Measurements from ENCODE around the gene SREBF2.
"Not testable (repeated sequence)": the region's sequence is repeated elsewhere in the genome, so short reads cannot be mapped to it uniquely, and the experiment has no call there.

The SREBF2 gene

DNA sequence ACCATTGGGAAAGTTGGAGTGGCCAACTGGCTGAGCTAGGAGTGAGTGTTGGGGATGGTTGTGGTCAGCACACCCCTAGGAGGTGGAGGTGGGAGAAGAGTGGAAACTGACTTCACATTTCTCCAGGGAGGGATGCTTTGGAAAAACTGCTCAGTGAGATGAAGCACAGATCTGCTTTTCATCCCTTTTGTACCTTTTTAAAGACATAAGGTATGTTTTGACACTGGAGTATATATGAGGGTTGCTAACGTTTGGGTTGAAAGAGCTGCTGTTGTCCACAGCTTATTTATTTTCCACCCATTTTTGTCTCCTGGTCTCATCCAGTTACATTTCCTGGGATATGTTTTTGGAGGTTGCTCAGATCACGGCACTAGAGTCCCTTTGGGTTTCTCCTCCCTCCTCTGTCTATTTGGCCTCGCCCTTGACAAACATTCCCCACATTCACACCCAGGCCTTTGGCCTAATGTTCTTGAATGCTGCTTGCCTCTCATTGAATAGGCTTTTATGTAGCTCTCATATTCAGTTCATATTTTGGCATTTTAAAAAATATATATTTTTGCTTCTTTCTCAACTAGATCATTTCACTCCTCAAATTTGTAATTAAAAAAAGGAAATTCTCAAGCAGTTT is 8.3 kb downstream of the SREBF2 start:
- in situ Hi-C loops (cut with HindIII; ENCODE audit: low sequenced_read_pairs) = no loop called here

DNA sequence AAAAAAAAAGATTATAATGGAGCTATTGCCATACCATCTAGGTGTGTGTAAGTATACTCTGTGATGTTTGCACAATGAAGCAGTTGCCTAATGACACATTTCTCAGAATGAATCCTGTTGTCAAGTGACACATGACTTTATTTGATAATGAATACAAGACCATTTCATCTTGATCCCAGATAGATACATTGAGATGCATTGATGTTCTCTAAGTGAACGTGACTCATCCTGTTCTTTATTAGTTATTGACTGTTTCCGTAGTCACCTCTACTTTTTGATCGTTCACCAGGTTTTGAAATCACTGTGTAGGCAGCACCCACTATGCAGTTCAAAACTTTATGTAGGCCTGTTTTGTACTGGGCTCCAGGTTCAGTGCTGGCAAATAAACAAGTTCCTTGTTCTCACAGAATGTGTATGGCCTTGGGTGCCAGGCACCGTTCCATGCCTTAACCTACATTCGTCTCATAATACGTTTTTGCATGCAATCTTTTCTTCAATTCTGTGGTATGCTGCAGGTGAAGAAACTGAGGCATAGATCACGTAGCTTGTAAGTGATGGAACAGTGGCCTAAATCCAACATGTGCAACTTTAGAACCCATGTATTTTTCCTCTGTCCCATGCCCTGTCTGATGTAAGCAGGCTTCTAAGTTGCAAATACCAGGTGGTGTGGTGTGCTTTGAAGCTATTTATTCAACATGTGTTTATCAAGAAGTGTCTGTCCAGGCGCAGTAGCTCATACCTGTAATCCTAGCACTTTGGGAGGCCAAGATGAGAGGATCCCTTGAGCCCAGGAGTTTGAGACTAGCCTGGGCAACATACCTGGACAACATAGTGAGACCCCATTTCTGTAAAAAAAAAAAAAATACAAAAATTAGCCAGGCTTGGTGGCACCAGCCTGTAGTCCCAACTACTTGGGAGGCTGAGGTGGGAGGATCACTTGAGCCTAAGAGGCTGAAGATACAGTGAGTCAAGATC is 10.4 kb downstream of the SREBF2 start:
- in situ Hi-C loops (cut with HindIII; ENCODE audit: low sequenced_read_pairs) = no loop called here

DNA sequence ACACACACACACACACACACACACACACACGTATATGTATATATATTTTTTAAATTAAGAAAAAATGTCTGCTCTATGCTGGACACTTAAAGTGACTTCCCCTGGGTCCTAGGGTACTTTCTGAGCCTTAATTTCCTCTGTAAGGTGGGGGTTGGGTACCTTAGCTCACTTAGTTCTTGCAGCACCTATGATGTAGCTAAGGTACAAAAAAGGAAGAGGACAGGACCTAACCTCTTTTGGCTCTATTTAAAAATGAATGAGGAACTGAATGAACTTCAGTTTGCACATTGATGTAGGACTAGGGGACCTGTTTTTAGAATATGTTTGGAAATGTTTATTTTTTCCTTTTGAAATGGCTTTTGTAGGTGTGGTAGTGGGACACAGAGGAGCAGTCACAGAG is 11.1 kb downstream of the SREBF2 start:
- in situ Hi-C loops (cut with HindIII; ENCODE audit: low sequenced_read_pairs) = no loop called here

DNA sequence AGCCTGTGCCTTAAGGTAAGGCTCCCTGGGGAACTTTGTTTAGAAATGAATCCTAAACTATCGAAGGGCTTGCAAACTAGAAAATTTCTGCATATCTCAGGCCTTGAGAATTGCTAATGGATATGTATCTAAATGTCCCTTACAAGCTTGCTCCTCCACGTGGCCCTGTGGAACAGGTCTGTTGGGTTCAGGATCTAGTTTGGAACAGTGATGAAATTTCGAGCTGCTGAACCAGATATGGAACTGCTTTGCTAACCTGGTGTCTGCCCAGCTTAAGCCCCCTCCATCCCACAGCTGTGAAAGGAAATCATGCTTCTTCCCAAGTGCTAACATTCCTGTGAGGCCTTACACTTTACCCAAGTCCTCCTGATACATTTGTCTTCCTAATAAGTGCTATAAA is 11.6 kb downstream of the SREBF2 start:
- in situ Hi-C loops (cut with HindIII; ENCODE audit: low sequenced_read_pairs) = no loop called here

DNA sequence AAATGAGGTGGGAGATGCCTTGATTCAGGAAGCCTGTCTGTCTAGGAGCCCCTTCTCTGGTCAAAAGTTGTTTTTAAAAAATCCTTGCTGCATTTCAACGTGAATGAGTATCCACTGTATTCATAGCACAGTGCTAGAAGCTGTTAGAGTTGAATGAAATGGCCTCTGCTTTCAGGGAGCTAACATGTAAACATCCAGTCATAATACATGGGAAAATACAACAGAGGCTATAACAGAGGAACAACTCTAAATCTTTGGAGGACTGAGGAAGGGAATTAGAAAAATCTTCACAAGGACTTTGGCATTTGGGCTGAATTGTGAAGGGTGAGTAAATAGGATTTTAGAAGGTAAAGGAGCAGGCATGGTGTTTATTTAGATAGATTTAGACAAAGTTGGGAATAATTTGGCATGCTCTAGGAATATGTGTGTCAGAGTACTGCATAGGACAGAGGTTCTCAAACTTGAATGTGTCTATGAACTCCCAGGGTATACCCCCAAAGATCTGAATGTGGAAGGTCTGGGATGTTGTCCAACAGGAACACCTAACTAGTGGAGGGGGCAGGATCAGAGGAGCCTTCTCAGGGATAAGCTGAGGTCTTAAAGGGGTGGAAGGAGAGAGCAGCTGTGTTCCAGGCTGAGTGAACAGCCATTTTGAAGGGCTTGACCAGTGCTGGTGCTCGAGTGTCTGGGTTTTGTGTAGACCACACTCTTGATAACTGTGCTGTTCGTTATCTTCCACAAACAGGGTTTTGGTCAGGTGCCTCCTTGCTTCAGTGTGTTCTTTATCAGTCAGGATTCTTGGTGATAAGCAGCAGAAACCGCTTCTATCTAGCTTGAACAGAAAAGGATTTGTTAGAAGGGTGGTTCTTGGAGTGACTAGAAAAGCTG is 12.7 kb downstream of the SREBF2 start:
- in situ Hi-C loops (cut with HindIII; ENCODE audit: low sequenced_read_pairs) = no loop called here

DNA sequence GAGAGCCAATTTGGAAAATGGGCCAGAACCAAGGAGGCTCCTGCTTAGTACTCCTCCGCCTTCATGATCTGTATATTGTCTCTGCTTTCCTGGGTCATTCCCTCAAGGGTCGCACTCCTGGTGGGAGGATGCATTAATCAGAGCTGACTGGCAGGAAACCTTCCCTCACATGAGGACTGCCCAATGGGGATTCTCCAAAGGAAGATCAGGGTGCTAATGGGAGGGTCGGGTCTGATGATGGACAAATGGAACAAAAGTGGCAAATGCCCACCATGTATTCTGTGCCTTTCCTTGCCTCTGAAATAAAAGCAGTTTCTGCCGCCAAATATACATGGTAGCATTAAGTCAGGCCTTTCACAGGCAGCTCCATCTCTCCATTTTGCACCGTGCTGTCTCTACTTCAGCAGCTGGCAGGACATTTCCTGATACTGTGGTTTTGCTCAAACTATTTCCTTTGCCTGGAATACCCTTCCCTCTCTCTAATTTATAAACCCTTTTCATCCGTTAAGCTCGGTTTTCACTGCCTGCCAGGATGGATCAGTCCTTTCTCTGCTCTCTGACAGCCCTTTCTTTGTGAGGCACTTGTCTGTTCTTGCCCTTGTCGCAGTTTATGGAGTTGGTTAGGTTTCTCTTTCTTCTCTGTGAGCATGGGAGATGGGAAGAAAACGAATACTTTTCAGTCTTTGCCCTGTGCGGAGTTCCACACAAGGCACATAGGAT is 13.5 kb downstream of the SREBF2 start:
- in situ Hi-C loops (cut with HindIII; ENCODE audit: low sequenced_read_pairs) = no loop called here

DNA sequence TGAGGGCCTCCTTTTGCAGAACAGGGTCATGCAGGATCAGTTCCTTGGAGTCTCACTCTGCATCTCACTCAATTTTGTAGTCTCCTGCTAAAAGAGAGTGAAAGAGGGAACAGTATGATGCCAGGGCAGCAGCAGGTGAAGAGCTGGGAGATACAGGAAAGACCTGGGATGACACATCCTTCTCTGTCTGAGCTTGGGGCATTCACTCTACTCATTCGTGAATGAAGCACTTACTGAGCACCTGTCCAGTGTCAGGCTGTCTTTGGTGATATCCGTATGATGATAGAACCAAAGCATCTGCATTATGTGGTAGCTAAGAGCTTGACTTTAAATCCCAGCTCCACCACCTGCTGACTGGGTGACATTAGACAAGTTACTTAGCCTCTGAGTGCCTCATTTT is 14.4 kb downstream of the SREBF2 start:
- in situ Hi-C loops (cut with HindIII; ENCODE audit: low sequenced_read_pairs) = no loop called here

DNA sequence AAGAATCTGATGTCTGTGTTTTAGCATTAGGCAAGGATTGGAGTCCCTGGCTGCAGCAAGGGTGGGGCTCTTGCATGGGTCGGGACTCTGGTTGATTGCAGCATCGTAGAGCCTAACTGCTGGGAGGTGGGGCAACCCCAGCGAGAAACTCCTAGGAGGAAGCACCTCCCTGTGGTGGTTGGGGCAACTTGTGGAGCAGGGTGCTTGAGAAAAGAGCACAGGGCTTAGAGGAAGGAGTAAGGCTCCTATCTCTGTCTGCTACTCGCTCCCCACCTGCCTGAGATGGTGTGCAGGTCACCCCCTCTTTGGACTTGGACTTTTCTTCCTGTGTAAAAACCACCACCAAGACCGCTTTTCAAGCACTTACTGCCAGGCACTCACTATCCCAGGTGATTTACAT is 15.6 kb downstream of the SREBF2 start:
- in situ Hi-C loops (cut with HindIII; ENCODE audit: low sequenced_read_pairs) = no loop called here

DNA sequence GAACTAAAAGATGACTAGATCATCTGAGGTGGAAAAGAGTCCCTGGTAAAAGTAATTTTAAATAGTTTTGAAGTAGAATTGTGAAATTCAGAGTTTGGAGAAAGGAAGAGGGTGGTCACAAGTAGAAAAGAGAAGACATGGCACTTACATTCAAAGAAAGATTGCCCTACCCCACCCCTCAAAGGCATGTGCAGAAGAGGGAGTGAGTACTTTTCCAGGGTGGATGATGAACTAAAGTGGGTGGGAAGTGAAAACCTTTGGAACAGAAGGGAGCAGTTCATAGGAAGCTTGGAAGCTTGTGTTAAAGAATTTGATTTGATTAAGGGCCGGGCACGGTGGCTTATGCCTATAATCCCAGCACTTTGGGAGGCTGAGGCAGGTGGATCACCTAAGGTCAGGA is 23.6 kb downstream of the SREBF2 start:
- in situ Hi-C loops (cut with HindIII; ENCODE audit: low sequenced_read_pairs) = no loop called here

DNA sequence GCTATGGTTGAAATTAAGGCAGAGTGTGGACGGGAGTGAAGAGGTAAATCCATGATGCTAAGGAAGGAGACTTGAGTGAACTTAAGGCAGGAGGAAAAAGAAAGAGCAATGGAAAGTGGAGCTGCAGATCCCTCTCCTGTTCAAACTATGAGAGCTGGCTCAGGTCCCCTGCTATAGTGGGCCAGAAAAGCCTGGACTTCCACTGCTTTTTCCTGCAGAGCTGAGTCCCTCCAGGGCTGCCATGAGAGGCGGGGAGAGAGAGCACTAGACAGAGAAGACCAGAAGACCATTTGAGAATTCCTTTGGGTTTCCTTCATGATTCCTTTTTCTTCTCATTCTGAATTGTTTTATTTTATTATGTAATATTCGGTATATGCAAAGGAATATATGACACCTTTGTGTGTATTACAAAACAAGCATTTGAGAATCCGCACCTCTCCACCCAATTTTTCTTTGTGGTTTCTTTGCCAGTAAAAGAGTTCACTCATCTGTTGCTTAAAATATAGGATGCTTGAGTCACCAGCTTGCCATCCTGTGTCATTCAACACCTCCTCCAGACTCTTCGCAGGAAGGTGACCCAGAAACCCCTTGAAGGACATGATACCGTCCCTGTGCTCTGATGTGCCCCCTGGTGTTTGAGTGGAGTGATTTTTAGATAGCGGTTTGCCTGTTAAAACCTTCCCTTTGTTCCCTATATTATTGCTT is 24.4 kb downstream of the SREBF2 start:
- in situ Hi-C loops (cut with HindIII; ENCODE audit: low sequenced_read_pairs) = no loop called here

DNA sequence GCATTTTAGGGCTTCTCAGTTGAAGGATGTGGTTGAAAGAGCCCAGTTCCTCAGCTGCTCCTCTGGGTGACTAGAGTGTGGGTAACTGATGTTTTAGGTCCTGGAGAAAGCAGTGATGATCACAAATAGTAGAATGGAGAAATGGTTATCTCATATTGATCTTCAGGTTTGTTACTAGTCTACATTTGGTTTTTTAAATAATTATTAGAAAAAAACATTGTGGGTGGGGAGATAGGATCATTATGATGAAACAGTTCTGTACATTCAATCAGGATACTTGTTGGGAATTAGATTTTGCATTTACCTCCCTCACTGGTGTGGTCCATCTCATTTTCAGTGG is 24.9 kb downstream of the SREBF2 start:
- in situ Hi-C loops (cut with HindIII; ENCODE audit: low sequenced_read_pairs) = no loop called here

DNA sequence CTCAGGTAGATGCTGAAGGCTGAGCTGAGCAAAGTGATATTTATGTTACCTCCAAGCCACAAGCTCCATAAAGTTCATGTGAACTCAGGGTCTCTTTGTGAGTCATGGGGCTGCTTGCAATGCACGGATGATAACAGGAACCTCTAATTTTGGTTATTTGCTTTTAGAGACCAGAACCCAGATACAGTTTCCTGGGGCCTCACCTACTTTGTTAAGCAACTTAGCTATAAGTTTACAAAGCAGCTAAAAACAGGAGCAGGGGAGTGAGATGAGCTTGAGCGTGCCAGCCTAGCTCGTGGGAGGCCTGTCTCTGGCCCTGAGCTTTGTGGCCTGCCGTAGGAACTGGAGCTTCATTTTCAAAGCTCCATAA is 29.2 kb downstream of the SREBF2 start:
- in situ Hi-C loops (cut with HindIII; ENCODE audit: low sequenced_read_pairs) = no loop called here

DNA sequence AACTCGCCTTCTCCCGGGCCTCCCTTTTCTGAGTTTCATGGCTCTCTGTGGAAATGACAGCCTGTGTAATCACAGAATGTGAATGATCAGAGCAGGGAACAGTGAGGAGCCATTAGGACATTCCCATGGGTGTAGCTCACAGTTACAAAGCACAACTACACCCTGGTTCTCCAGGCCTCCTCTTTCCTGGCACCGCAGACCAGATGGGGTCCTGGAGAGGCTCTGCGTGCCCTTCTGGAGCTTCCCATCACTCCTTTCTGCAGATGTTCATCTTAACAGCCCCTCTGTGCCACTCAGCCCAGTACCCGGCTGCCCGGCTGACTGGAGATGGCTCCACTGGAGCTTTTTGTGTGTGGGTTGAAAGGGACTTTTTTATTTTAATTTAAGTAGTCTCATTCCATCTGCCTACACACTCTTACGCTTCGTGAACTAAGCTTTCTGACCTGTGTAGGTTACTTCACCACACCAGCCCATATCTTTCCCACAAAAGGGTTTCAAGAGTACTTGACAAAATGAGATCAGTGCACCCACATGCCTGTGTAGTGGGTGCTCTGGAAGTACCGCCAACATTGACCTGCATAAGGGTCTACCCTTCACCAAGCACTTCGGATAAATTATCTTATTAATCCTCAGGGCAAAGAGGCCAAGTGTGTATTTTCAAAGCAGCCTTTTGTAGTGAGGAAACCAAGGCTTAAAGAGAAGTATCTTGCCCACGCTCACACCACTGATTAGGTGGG is 29.8 kb downstream of the SREBF2 start:
- in situ Hi-C loops (cut with HindIII; ENCODE audit: low sequenced_read_pairs) = no loop called here

DNA sequence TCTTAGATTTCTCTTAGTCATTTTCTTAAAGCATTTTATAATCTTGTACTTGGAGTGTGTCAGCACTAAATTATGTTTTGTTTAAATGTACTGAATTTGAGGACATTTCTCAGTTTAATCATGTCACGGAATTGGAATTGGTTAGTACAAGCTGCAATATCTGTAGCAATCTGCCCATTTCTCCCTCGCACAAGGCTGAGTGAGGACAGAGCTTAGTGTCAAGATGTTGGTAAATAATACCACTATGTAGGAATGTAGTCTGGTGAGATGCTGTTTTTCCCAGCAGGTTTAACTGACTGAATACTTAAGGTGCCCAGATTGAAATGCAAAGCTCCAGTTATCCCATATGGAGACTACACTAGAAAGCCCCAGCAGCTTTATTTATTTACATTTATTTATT is 30.6 kb downstream of the SREBF2 start:
- in situ Hi-C loops (cut with HindIII; ENCODE audit: low sequenced_read_pairs) = no loop called here

DNA sequence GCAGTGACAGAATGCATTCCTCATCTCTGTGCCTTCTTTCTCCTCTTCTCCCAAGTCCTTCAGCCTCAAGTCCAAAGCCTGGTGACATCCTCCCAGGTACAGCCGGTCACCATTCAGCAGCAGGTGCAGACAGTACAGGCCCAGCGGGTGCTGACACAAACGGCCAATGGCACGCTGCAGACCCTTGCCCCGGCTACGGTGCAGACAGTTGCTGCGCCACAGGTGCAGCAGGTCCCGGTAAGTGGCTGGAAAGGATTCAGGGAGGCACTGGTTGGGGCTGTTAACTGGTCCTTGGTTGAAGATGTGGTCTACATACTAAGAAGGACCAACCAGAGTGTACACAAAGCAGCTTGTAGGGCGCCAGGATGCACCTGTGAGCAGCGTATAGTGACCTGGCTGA is 35.7 kb downstream of the SREBF2 start:
- in situ Hi-C loops (cut with HindIII; ENCODE audit: low sequenced_read_pairs) = no loop called here

DNA sequence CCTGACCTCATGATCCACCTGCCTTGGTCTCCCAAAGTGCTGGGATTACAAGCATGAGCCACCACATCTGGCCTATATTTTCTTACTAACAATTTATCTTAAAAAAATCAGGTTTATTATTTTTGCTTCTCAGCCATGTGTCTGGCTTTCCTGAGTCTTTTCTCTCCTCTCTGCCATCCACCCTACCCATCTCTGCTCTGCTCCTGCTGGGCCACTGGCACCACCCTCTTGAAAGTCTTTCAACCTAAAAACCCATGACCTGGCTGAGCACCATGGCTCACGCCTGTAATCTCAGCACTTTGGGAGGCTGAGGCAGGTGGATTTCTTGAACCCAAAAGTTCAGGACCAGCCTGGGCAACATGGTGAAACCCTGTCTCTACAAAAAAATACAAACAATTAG is 37.2 kb downstream of the SREBF2 start:
- in situ Hi-C loops (cut with HindIII; ENCODE audit: low sequenced_read_pairs) = not testable (repeated sequence)

DNA sequence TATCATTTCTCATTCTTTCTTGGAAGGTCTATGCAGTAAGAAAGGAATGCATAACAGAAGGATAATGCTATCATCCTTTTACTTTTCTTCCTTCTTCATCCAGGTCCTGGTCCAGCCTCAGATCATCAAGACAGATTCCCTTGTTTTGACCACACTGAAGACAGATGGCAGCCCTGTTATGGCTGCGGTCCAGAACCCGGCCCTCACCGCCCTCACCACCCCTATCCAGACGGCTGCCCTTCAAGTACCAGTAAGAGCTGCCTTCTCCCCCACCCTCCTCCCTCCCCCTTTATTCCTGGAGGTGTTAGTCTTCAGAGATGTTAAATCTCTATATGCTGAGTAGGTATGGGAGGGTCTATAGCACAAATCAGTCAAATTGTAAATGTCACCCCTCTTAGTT is 37.9 kb downstream of the SREBF2 start:
- in situ Hi-C loops (cut with HindIII; ENCODE audit: low sequenced_read_pairs) = no loop called here

DNA sequence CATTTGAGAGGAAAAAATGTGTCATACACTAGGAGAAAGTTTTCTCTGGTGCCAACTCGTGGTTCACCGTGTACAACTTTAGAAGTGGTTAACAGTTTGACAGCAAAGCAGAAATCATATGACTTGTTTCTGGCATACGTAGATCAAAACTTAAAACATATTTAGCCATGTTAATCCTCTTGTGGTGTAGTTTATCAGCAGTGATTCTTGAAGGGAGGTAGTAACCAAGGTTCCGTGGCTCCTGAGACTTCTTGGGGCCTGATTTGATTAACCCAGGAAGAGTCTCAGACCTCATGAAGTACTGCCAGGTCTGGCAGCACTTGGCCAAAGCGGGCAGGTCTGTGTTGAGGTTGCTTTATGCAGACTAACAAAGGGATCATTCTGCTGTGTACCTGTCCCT is 40.5 kb downstream of the SREBF2 start:
- in situ Hi-C loops (cut with HindIII; ENCODE audit: low sequenced_read_pairs) = no loop called here

DNA sequence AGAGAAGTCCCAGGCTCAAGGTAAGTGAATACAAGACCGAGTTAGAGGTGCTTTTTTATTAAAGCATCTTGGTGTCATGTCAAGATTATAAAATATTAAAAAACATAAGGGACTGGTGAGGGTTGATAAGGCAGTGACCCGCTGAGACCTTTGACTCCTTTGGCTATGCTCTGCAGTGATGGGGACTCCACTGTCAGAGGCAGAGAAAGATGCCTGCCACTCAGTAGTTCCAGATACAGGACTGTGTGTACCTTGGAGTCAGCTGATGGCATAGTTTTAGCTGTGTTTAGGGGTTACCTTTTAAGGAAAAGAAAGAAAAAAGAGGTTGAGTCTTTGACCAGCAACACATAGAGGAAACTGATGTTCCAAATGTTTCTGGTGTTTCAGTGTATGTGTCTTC is 41.2 kb downstream of the SREBF2 start:
- in situ Hi-C loops (cut with HindIII; ENCODE audit: low sequenced_read_pairs) = no loop called here
